ENCODE measurements around the gene ARID1B.

- TF ChIP-seq JUND (IDR thresholded peaks at IDR 0.05) (no peak), EZH2 (IDR thresholded peaks at IDR 0.05) (no peak)
Measured at GRCh38 chr6:157244175-157244574, 467.0 kb downstream of the ARID1B start.
